ENCODE data around the gene VTI1A. TPM values are rescaled to one million over a fixed set of nuclear protein-coding genes. Genes with fewer than 3 reads are reported as not detected.

VTI1A gene
- total and polyA plus RNA-seq, 2 experiments from 2014 or later: 26.8 to 31.0 TPM

GRCh38 chr10:112713411-112713810 lies 266.4 kb downstream of the VTI1A start (continued):
- TF ChIP-seq ZNF462 (CRISPR knock-in tag; IDR thresholded peaks at IDR 0.05): no peak
- TF ChIP-seq, protein P1, sequence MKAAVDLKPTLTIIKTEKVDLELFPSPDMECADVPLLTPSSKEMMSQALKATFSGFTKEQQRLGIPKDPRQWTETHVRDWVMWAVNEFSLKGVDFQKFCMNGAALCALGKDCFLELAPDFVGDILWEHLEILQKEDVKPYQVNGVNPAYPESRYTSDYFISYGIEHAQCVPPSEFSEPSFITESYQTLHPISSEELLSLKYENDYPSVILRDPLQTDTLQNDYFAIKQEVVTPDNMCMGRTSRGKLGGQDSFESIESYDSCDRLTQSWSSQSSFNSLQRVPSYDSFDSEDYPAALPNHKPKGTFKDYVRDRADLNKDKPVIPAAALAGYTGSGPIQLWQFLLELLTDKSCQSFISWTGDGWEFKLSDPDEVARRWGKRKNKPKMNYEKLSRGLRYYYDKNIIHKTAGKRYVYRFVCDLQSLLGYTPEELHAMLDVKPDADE (IDR thresholded peaks at IDR 0.05): no peak
- TF ChIP-seq, protein P2, sequence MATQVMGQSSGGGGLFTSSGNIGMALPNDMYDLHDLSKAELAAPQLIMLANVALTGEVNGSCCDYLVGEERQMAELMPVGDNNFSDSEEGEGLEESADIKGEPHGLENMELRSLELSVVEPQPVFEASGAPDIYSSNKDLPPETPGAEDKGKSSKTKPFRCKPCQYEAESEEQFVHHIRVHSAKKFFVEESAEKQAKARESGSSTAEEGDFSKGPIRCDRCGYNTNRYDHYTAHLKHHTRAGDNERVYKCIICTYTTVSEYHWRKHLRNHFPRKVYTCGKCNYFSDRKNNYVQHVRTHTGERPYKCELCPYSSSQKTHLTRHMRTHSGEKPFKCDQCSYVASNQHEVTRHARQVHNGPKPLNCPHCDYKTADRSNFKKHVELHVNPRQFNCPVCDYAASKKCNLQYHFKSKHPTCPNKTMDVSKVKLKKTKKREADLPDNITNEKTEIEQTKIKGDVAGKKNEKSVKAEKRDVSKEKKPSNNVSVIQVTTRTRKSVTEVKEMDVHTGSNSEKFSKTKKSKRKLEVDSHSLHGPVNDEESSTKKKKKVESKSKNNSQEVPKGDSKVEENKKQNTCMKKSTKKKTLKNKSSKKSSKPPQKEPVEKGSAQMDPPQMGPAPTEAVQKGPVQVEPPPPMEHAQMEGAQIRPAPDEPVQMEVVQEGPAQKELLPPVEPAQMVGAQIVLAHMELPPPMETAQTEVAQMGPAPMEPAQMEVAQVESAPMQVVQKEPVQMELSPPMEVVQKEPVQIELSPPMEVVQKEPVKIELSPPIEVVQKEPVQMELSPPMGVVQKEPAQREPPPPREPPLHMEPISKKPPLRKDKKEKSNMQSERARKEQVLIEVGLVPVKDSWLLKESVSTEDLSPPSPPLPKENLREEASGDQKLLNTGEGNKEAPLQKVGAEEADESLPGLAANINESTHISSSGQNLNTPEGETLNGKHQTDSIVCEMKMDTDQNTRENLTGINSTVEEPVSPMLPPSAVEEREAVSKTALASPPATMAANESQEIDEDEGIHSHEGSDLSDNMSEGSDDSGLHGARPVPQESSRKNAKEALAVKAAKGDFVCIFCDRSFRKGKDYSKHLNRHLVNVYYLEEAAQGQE (IDR thresholded peaks at IDR 0.05; ENCODE audit: unreplicated experiment): no peak
- TF ChIP-seq EZH2 (IDR thresholded peaks at IDR 0.05; ENCODE audit: low read depth, unreplicated experiment): no peak
- no peak for TF ChIP-seq JUNB (IDR thresholded peaks at IDR 0.05; ENCODE audit: unreplicated experiment)
- no peak for TF ChIP-seq EZH2phosphoT487 (IDR thresholded peaks at IDR 0.05; ENCODE audit: unreplicated experiment)
- TF ChIP-seq NANOG (IDR thresholded peaks at IDR 0.05; ENCODE audit: borderline replicate concordance): no peak
- no peak for TF ChIP-seq ZNF331 (CRISPR knock-in tag; IDR thresholded peaks at IDR 0.05; ENCODE audit: low read depth)
- TF ChIP-seq, protein P3, sequence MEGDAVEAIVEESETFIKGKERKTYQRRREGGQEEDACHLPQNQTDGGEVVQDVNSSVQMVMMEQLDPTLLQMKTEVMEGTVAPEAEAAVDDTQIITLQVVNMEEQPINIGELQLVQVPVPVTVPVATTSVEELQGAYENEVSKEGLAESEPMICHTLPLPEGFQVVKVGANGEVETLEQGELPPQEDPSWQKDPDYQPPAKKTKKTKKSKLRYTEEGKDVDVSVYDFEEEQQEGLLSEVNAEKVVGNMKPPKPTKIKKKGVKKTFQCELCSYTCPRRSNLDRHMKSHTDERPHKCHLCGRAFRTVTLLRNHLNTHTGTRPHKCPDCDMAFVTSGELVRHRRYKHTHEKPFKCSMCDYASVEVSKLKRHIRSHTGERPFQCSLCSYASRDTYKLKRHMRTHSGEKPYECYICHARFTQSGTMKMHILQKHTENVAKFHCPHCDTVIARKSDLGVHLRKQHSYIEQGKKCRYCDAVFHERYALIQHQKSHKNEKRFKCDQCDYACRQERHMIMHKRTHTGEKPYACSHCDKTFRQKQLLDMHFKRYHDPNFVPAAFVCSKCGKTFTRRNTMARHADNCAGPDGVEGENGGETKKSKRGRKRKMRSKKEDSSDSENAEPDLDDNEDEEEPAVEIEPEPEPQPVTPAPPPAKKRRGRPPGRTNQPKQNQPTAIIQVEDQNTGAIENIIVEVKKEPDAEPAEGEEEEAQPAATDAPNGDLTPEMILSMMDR (conservative IDR thresholded peaks at IDR 0.05; ENCODE audit: low read depth in 2 of 2): no peak
- no peak for TF ChIP-seq ZNF114 (CRISPR knock-in tag; IDR thresholded peaks at IDR 0.05)
